Measurements from ENCODE around the gene WTIP.

GRCh38 chr19:34461375-34462100, 20.0 kb upstream of the WTIP start:
- TF ChIP-seq ELF1 (IDR thresholded peaks at IDR 0.05; ENCODE audit: borderline replicate concordance, low read depth) = no peak
- no peak for TF ChIP-seq POLR2A (IDR thresholded peaks at IDR 0.05; ENCODE audit: borderline replicate concordance, extremely low read depth, insufficient read depth, insufficient read length)
- no peak for TF ChIP-seq CEBPB (IDR thresholded peaks at IDR 0.05; ENCODE audit: low read depth)
- TF ChIP-seq CTCF (IDR thresholded peaks at IDR 0.05 in 2 of 3, conservative IDR thresholded peaks at IDR 0.05 in 1 of 3; ENCODE audit: borderline replicate concordance in 1 of 3, insufficient read depth in 1 of 3, low read depth in 2 of 3, low read length in 2 of 3) = no peak
- TF ChIP-seq EZH2 (IDR thresholded peaks at IDR 0.05) = no peak
- TF ChIP-seq EZH2phosphoT487 (IDR thresholded peaks at IDR 0.05; ENCODE audit: borderline replicate concordance) = no peak
- no peak for TF ChIP-seq SIN3A (IDR thresholded peaks at IDR 0.05; ENCODE audit: low read depth)
- TF ChIP-seq FOSL1 (IDR thresholded peaks at IDR 0.05; ENCODE audit: low read depth) = no peak
- no peak for TF ChIP-seq ATF3 (IDR thresholded peaks at IDR 0.05)
- TF ChIP-seq MAX (IDR thresholded peaks at IDR 0.05) = no peak
- TF ChIP-seq YY1 (IDR thresholded peaks at IDR 0.05; ENCODE audit: extremely low read depth, insufficient replicate concordance, low read depth, low read length) = no peak
- no peak for TF ChIP-seq POLR2AphosphoS5 (IDR thresholded peaks at IDR 0.05; ENCODE audit: low read depth, low read length)
- no peak for TF ChIP-seq REST (IDR thresholded peaks at IDR 0.05; ENCODE audit: low read depth)
- TF ChIP-seq SP1 (IDR thresholded peaks at IDR 0.05; ENCODE audit: low read depth) = no peak

Measured in HCT116 (cell line).